ENCODE data around the gene SLC13A3.

DNA sequence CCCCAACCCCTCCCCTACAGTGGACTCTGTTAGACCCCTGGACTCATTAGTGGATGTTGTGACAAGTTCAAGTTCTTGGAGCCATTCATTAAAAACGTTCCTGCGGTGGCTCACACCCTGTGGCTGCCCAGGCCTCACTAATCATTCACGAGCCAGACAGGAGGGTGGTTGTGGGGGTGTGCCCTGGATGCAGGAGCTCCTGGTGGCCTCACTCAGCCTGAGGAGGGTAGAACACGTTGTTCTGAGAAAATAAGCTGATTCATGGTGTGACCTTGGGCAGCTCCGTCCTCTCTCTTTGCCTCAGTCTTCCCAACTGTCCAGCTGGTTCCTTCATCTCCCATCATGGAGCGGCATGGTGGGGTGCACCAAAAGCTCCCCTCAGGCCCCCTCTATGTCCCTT lies 16.7 kb downstream of the SLC13A3 start:
- TF ChIP-seq, protein P1, sequence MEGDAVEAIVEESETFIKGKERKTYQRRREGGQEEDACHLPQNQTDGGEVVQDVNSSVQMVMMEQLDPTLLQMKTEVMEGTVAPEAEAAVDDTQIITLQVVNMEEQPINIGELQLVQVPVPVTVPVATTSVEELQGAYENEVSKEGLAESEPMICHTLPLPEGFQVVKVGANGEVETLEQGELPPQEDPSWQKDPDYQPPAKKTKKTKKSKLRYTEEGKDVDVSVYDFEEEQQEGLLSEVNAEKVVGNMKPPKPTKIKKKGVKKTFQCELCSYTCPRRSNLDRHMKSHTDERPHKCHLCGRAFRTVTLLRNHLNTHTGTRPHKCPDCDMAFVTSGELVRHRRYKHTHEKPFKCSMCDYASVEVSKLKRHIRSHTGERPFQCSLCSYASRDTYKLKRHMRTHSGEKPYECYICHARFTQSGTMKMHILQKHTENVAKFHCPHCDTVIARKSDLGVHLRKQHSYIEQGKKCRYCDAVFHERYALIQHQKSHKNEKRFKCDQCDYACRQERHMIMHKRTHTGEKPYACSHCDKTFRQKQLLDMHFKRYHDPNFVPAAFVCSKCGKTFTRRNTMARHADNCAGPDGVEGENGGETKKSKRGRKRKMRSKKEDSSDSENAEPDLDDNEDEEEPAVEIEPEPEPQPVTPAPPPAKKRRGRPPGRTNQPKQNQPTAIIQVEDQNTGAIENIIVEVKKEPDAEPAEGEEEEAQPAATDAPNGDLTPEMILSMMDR (IDR thresholded peaks at IDR 0.05) = no peak
- TF ChIP-seq POLR2AphosphoS5 (IDR thresholded peaks at IDR 0.05) = no peak
